ENCODE measurements around the gene TRPM3.
"Not testable (repeated sequence)": the region's sequence is repeated elsewhere in the genome, so short reads cannot be mapped to it uniquely, and the experiment has no call there.

TRPM3 gene

DNA sequence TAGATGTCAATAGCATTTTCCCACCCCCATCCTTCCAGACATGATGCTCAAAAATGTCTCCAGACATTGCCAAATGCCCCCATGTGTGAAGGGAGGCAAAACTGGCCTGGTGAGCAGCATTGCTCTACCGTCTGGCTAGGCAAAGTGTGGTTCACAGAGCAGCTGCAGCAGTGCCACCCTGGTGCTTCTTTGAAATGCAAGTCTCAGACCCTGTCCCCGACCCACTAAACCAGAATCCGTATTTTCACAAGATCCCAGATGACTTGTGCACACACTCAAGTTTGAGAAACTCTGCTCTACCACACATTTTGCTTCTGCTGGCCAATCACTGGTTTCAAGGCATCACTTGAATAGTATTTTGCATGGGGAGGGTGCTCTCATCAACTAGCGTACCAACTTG lies 480.4 kb downstream of the TRPM3 start:
- DNase-seq, result no peak

GRCh38 chr9:70639853-70640814 lies 481.3 kb downstream of the TRPM3 start:
- peak in 1 of 2 donors; percentile 41 for DNase-seq

GRCh38 chr9:70635790-70636189 lies 485.6 kb downstream of the TRPM3 start:
- DNase-seq, result no peak

- DNase-seq, result no peak
Measured at GRCh38 chr9:70634696-70635095, 486.7 kb downstream of the TRPM3 start.

GRCh38 chr9:70630971-70631370 lies 490.4 kb downstream of the TRPM3 start:
- no peak for DNase-seq

DNA sequence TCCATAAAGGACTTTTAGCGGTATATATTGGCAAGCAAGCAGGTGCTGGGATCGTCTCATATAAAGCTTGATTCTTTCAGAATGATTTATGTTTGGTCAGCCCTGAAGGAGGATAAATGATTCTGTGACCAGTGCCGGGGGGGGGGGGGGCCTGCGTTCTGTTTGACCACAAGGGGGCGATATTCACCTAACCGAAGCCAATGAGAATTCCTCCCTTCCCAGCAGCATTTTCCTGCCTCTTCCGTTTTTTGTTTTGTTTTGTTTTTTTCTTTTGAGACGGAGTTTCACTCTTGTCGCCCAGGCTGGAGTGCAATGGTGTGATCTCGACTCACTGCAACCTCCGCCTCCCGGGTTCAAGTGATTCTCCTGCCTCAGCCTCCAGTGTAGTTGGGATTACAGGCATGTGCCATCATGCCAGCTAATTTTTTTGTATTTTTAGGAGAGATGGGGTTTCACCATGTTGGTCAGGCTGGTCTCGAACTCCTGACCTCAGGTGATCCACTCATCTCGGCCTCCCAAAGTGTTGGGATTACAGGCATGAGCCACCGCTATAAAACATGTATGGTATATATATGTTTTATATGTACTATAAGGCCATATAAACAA lies 492.2 kb downstream of the TRPM3 start:
- not testable (repeated sequence) for DNase-seq

- no peak for DNase-seq
Measured at GRCh38 chr9:70625078-70625477, 496.3 kb downstream of the TRPM3 start.

DNA sequence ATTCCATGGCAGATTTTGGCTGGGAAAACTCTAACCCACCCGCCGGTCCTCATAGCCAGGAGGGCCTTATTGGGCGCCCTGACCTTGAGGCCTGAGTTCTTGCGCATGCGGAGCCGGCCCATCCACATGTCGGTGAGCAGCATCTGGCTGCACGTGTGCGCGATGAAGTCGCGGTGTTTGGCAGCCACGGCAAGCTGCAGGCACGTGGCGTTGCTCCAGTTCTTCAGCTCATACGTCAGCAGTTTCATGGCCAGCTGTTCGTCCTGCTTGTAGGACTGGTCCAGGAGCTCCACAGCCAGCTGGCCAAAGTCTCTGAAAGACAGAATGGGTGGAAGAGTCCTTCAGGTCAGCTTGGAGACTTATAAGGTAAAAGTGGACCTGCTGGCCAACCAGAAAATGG lies 502.6 kb downstream of the TRPM3 start:
- no peak for DNase-seq

- no peak for DNase-seq
Measured at GRCh38 chr9:70617033-70617828, 504.2 kb downstream of the TRPM3 start.

DNA sequence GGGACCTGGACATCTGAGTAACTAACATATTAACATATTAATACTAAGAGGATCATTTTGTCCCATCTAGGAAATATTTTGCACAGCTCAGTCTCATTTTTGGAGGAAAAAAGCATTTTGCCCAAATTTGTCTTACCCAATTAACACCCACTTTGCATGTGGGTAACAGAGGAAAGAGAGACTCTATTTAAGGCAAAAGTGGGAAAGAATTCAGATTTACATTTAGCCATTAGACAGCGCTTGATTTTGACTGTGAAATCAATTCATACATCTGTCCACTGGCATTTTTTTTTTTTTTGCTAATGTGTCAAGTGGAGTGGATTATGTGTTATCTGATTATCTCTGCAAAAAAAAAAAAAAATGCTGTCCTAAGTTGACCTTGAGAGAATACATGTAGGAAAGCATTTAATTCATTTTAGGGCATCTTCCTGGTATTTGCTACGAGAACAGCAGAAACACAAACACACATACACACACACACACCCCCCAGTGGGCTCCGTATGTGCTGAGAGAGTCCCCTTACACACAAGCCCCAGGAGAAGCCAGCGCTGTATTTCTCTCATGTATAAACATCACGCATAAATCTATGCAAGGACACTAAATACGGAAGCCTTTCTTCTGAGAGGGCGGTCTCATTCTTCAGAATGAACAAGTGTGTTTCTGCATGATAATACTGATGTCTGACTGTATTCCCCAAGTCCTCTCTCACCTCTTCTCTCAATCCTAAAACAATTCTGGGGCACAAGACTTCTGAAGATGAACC lies 505.0 kb downstream of the TRPM3 start:
- no peak for DNase-seq

- no peak for DNase-seq
Measured at GRCh38 chr9:70615464-70616138, 505.8 kb downstream of the TRPM3 start.

- no peak for DNase-seq
Measured at GRCh38 chr9:70614786-70615463, 506.5 kb downstream of the TRPM3 start.

DNA sequence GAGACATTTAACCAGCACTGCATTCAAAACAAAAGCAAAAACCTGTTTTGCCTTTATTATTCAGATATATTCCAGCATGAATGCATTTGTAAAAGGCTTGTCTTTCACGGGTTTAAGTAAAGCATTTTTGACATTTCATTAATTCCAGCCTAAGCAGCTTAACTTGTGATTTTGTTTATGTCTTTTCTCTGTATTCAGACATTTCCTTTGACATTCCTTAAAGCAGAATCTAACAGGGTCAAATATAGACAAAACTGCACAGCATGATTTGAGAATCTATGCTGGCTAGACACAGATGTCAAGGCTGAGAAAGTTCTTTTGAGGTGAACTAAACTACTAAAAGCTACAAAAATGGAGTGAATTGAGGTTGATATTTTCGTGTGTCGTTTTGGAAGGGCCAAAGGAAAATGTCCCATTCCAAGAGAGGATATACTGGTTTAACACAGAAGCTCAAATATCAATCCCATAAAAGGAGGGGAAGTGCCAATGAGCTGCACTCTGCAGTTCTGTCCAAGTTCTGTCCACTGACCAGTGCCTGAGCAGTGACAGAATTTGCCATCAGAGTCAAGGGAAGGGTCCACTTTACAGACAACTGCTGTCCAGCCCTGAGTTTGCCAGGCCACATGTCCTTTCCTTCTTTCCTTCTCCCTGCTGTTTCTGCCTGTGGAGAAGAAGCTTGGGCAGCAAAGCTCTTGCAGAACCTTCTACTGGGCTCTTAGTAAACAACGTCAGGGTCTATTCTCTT lies 508.2 kb downstream of the TRPM3 start:
- DNase-seq, result no peak

DNA sequence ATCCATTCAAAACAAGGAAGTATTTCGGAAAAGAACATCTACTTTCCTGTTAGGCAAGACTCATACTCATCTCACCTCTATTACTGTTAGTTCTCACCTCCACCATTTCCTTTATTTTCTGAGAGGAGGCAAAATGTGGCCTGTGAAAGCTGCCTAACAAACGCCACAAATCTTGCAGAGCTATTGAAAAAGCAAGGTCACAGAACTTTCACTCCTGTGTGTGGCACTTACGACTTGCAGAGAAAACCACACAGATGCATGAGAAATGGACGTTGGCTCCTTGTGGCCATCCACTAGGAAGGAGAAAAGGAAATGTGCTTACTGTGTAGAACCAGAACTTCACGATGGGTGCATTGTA lies 511.2 kb downstream of the TRPM3 start:
- no peak for DNase-seq

DNA sequence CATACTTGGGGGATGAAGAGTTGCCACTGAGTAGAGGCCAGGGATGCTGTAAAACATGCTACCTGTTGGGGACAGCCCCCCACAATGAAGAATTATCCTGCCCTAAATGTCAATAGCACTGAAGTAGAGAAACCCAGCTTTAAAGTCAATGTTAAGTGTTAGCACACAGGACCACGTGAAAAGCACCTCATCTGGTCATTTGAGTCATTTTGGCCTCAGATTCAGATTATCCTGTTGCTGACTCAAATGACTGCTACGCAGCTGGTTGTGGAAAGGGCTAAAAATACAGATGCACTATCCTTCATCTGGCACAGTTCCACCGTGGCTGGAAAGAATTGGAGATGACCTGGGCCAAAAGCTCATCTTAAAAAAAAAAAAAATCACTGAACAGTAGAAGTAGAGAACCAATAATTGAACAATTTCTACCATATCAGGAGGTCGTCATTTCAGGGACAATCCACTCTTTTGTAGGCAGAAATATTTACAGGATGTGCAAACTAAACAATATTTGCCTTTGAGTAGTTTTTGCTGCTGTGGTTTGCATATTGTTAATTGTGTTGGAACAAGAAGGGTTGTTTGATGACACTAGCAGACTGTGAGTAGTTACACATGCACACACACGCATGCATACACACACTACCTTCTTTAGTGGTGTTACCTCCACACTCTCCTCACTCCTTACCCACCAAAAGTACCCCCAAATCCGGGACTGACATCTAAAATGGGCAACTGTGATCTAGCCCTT lies 511.7 kb downstream of the TRPM3 start:
- DNase-seq, result no peak

GRCh38 chr9:70609011-70609410 lies 512.4 kb downstream of the TRPM3 start:
- DNase-seq, result no peak

- peak; percentile 16 to 53 for DNase-seq
Measured at GRCh38 chr9:70607926-70608325, 513.5 kb downstream of the TRPM3 start.

- DNase-seq, result no peak
Measured at GRCh38 chr9:70607329-70607728, 514.1 kb downstream of the TRPM3 start.

- DNase-seq, result no peak
Measured at GRCh38 chr9:70603020-70603411, 518.4 kb downstream of the TRPM3 start.
